Activated naive CD4-positive, alpha-beta T cell treated with anti-CD3 and anti-CD28 coated beads, Interleukin-2, amount 10 ng/mL, durations not matched to agents 7 days and 5 days (primary cell): ENCODE measurements around the gene TET2.
"Not testable (repeated sequence)": the region's sequence is repeated elsewhere in the genome, so short reads cannot be mapped to it uniquely, and the experiment has no call there.

ENCODE experiments used
- CTCF ChIA-PET: fragments of 350-600 bp; sonication (Branson Sonifier 250); formaldehyde crosslinking; loops from one replicate; lab custom pipeline; 2021; ENCODE audit warnings: antibody characterized with exemption; lab: Charles Lee
- DNase-seq: peaks from one replicate; pipeline ENCODE4 v3.0.0-alpha.2; 2020
- H3K27ac Mint-ChIP-seq: one replicate; pipeline ENCODE4 v1.8.0; 2021; ENCODE audit warnings: mild to moderate bottlenecking, moderate library complexity, mixed read lengths
- H3K27me3 Mint-ChIP-seq: one replicate; pipeline ENCODE4 v1.8.0; 2021; ENCODE audit warnings: mild to moderate bottlenecking, mixed read lengths
- H3K36me3 Mint-ChIP-seq: one replicate; pipeline ENCODE4 v1.8.0; 2021; ENCODE audit warnings: mixed read lengths
- H3K4me1 Mint-ChIP-seq: one replicate; pipeline ENCODE4 v1.8.0; 2021; ENCODE audit warnings: mixed read lengths
- H3K4me3 Mint-ChIP-seq: one replicate; pipeline ENCODE4 v1.8.0; 2021; ENCODE audit warnings: mild to moderate bottlenecking, moderate library complexity, mixed read lengths
- H3K9me3 Mint-ChIP-seq: one replicate; pipeline ENCODE4 v1.8.0; 2021; ENCODE audit warnings: mixed read lengths

TET2 gene

GRCh38 chr4:105283501-105283900 is 136.8 kb downstream of the TET2 start:
- H3K4me1 Mint-ChIP-seq = peaks cover 8% of the 10 kb centered on the region
- H3K27ac Mint-ChIP-seq = no peak overlapping the region
- no peak overlapping the region for H3K4me3 Mint-ChIP-seq
- CTCF ChIA-PET = interaction anchor here (0.7 kb wide), 1 partner anchor 21 kb away, joined by 3 read pairs; no protein-coding TSS in a partner anchor
- no peak for DNase-seq
- H3K9me3 Mint-ChIP-seq = peaks cover 11% of the 10 kb centered on the region
- no peaks in the 10 kb centered on the region for H3K27me3 Mint-ChIP-seq
- H3K36me3 Mint-ChIP-seq = peaks cover 4% of the 10 kb centered on the region

DNA sequence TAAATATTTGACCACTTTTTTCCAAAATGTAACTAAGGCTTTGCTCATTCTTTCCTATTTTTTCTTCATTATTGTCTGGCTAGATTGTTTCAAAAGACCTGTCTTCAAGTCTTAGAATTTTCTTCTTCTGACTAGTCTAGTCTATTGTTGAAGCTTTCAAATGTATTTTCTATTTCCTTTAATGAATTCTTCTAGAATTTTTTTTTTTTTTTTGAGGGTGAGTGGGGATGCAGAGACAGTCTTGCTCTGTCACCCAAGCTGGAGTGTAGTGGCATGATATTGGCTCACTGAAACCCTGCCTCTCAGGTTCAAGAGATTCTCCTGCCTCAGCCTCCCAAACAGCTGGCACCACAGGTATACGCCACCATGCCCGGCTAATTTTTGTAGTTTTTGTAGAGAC is 141.4 kb downstream of the TET2 start:
- no peak overlapping the region for H3K27ac Mint-ChIP-seq
- H3K4me3 Mint-ChIP-seq = no peak overlapping the region
- CTCF ChIA-PET = interaction anchor here (0.6 kb wide), 1 partner anchor 29 kb away, joined by 3 read pairs; no protein-coding TSS in a partner anchor
- no peaks in the 10 kb centered on the region for H3K27me3 Mint-ChIP-seq
- peaks cover 20% of the 10 kb centered on the region for H3K9me3 Mint-ChIP-seq
- H3K36me3 Mint-ChIP-seq = no peaks in the 10 kb centered on the region
- no peak for DNase-seq
- peaks cover 8% of the 10 kb centered on the region for H3K4me1 Mint-ChIP-seq

DNA sequence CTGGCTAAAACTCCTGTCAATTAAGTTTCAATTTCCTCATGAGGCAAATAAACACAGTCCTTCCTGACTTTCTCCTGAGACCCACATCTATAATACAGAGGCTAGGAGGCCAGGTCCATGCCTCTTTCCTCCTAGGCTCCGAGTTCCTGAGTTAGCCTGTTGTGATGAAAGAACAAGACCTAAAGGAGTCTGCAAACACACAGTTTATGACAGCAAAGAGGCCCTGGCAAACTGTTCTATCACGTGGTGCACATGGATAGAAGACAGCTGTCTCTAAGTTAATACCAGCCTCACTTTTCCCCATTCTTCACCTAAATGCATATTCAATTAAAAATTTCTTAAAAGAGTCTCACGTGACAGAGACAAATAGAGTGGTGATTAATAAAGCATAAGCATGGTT is 145.2 kb downstream of the TET2 start:
- Mint-ChIP-seq H3K9me3 (peaks cover 19% of the 10 kb centered on the region), H3K27me3 (no peaks in the 10 kb centered on the region)
- CTCF ChIA-PET = no interaction called here

DNA sequence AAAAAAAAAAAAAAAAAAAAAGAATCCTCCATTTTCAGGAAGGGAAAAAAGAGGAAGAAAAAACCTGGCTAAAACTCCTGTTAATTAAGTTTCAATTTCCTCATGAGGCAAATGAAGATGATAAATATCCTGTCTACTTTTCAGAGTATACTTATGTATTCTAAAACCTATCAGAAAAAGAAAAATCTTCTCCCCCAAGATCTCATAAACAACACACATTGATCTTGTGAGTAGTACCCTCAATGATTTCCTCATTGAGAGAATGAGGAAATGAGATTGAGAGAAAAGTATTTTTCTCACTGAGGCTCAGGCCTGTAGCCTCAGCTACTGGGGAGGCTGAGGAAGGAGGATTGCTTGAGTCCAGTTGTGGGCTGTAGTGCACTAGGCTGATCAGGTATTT is 146.7 kb downstream of the TET2 start:
- Mint-ChIP-seq H3K36me3 (no peaks in the 10 kb centered on the region), H3K27ac (no peak overlapping the region), H3K27me3 (no peaks in the 10 kb centered on the region), H3K9me3 (peaks cover 13% of the 10 kb centered on the region), H3K4me1 (no peaks in the 10 kb centered on the region), H3K4me3 (no peak overlapping the region)
- CTCF ChIA-PET = interaction anchor here (0.7 kb wide), 1 partner anchor 32 kb away, joined by 3 read pairs; no protein-coding TSS in a partner anchor
- no peak for DNase-seq

More for the DNA sequence above, 145.2 kb downstream of the TET2 start:
- no peak for DNase-seq
- Mint-ChIP-seq H3K27ac (no peak overlapping the region), H3K36me3 (no peaks in the 10 kb centered on the region), H3K4me3 (no peak overlapping the region), H3K4me1 (peaks cover 4% of the 10 kb centered on the region)

DNA sequence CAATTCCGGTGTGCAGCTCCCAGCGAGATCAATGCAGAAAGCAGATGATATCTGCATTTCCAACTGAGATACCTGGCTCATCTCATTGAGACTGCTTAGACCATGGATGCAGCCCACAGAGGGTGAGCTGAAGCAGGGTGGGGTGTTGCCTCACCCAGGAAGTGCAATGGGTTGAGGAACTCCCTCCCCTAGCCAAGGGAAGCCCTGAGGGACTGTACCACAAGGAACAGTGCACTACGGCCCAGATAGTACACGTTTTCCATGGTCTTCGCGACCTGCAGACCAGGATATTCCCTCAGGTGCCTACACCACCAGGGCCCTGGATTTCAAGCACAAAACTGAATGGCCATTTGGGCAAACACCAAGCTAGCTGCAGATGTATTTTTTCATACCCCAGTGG is 150.0 kb downstream of the TET2 start:
- Mint-ChIP-seq H3K27me3 (no peaks in the 10 kb centered on the region), H3K4me3 (no peak overlapping the region), H3K9me3 (peaks cover 8% of the 10 kb centered on the region), H3K36me3 (no peaks in the 10 kb centered on the region), H3K27ac (no peak overlapping the region), H3K4me1 (no peaks in the 10 kb centered on the region)
- DNase-seq = no peak
- CTCF ChIA-PET = no interaction called here

GRCh38 chr4:105299027-105299426 is 152.4 kb downstream of the TET2 start:
- H3K27ac Mint-ChIP-seq, H3K27me3 Mint-ChIP-seq, H3K4me1 Mint-ChIP-seq, H3K4me3 Mint-ChIP-seq, DNase-seq, CTCF ChIA-PET, H3K36me3 Mint-ChIP-seq: not testable (repeated sequence)
- peaks cover 11% of the 10 kb centered on the region for H3K9me3 Mint-ChIP-seq

- no peak for DNase-seq
- H3K27ac Mint-ChIP-seq = no peak overlapping the region
- H3K4me1 Mint-ChIP-seq = peaks cover 20% of the 10 kb centered on the region
- no peak overlapping the region for H3K4me3 Mint-ChIP-seq
- no peaks in the 10 kb centered on the region for H3K27me3 Mint-ChIP-seq
- H3K9me3 Mint-ChIP-seq = peaks cover 14% of the 10 kb centered on the region
- CTCF ChIA-PET = interaction anchor here (0.5 kb wide), 1 partner anchor 21 kb away, joined by 3 read pairs; no protein-coding TSS in a partner anchor
- H3K36me3 Mint-ChIP-seq = no peaks in the 10 kb centered on the region
Observed at GRCh38 chr4:105304085-105304484, 157.4 kb downstream of the TET2 start.

- H3K9me3 Mint-ChIP-seq = peaks cover 9% of the 10 kb centered on the region
- DNase-seq = no peak
Observed at GRCh38 chr4:105305019-105305836, 158.6 kb downstream of the TET2 start.

GRCh38 chr4:105306158-105306781 is 159.6 kb downstream of the TET2 start:
- CTCF ChIA-PET = interaction anchor here (1.1 kb wide), 1 partner anchor 43 kb away, joined by 3 read pairs; no protein-coding TSS in a partner anchor
- Mint-ChIP-seq H3K4me3 (no peak overlapping the region), H3K27me3 (no peaks in the 10 kb centered on the region), H3K36me3 (no peaks in the 10 kb centered on the region), H3K9me3 (peaks cover 12% of the 10 kb centered on the region), H3K27ac (peak overlapping the region; percentile 69), H3K4me1 (peaks cover 20% of the 10 kb centered on the region)
- peak; percentile 33 for DNase-seq

More at GRCh38 chr4:105305019-105305836, 158.6 kb downstream of the TET2 start:
- H3K27me3 Mint-ChIP-seq = no peaks in the 10 kb centered on the region
- no peak overlapping the region for H3K4me3 Mint-ChIP-seq
- H3K27ac Mint-ChIP-seq = no peak overlapping the region
- CTCF ChIA-PET = interaction anchor here (1.1 kb wide), 1 partner anchor 42 kb away, joined by 3 read pairs; no protein-coding TSS in a partner anchor
- peaks cover 20% of the 10 kb centered on the region for H3K4me1 Mint-ChIP-seq
- H3K36me3 Mint-ChIP-seq = no peaks in the 10 kb centered on the region

GRCh38 chr4:105306820-105307219 is 160.1 kb downstream of the TET2 start:
- peaks cover 20% of the 10 kb centered on the region for H3K4me1 Mint-ChIP-seq
- no peak overlapping the region for H3K4me3 Mint-ChIP-seq
- H3K27ac Mint-ChIP-seq = no peak overlapping the region
- DNase-seq = no peak
- H3K9me3 Mint-ChIP-seq = peaks cover 16% of the 10 kb centered on the region
- CTCF ChIA-PET = no interaction called here
- no peaks in the 10 kb centered on the region for H3K27me3 Mint-ChIP-seq
- H3K36me3 Mint-ChIP-seq = no peaks in the 10 kb centered on the region

DNA sequence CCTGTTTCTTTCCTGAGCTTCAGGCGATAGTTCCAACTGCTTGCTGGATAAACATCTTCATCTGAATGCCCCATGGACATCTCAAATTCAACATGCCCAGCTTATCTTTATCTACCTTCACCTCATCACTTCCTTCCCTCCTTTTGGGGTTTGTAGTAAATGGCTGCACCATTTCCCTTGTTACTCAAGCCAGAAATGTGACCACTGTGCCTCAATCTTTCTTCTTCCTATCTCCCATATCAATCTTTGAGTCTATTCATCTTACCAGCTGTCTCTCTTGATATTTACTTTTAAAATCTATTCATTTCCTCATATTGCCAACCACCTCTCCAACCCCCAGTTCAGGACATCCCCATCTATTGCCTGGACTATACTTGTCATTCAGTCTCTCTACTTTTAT is 171.8 kb downstream of the TET2 start:
- no peak overlapping the region for H3K4me3 Mint-ChIP-seq
- no peak overlapping the region for H3K27ac Mint-ChIP-seq
- DNase-seq = no peak
- peaks cover 9% of the 10 kb centered on the region for H3K9me3 Mint-ChIP-seq
- no peaks in the 10 kb centered on the region for H3K4me1 Mint-ChIP-seq
- H3K36me3 Mint-ChIP-seq = no peaks in the 10 kb centered on the region
- CTCF ChIA-PET = no interaction called here
- no peaks in the 10 kb centered on the region for H3K27me3 Mint-ChIP-seq

DNA sequence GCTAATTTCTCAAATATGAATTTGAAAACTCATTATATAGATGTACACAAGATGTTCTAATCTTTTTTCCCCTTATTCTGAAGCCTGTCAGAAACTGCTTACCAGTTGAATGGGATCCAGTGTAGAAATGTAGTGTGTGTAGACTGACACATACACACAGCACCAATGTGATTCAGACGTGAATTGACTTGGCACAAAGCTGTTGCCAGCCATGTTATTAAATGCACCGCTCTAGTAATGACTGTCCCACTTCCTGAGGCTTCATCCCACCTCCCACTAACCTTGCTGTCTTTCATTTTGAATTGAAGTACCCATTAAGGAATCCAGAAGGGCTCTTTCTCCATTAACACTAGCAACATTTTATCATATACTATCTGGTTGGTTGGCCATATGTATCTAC is 180.5 kb downstream of the TET2 start:
- H3K4me1 Mint-ChIP-seq = peaks cover 9% of the 10 kb centered on the region
- no peak for DNase-seq
- H3K27me3 Mint-ChIP-seq = no peaks in the 10 kb centered on the region
- no peaks in the 10 kb centered on the region for H3K36me3 Mint-ChIP-seq
- no peak overlapping the region for H3K4me3 Mint-ChIP-seq
- H3K27ac Mint-ChIP-seq = no peak overlapping the region
- CTCF ChIA-PET = interaction anchor here (1.4 kb wide), 1 partner anchor 145 kb away, joined by 3 read pairs; no protein-coding TSS in a partner anchor
- H3K9me3 Mint-ChIP-seq = no peaks in the 10 kb centered on the region

- CTCF ChIA-PET = interaction anchor here (1.4 kb wide), 1 partner anchor 144 kb away, joined by 3 read pairs; no protein-coding TSS in a partner anchor
- DNase-seq = no peak
Observed at GRCh38 chr4:105327956-105328355, 181.3 kb downstream of the TET2 start.

DNA sequence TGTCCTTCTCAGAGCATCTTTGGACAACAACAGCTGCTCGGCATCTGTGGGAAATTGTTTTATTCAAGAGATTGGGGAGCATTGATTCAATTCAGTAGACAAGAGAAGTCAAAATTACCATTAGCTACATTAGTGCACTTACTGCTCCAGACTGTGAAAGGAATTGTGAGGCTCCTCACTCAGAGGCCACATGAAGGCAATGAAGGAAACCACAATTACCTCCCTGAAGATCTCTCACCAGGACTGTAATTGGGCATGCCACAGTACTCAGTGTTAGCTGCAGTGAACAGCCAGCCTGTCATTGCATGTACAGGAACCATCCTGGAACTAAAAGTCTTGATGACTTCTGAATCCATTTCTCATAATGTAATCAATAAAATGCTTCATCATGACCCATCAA is 182.4 kb downstream of the TET2 start:
- no peaks in the 10 kb centered on the region for H3K36me3 Mint-ChIP-seq
- H3K27ac Mint-ChIP-seq = no peak overlapping the region
- H3K9me3 Mint-ChIP-seq = no peaks in the 10 kb centered on the region
- H3K4me1 Mint-ChIP-seq = peaks cover 9% of the 10 kb centered on the region
- H3K4me3 Mint-ChIP-seq = no peak overlapping the region
- CTCF ChIA-PET = no interaction called here
- H3K27me3 Mint-ChIP-seq = no peaks in the 10 kb centered on the region
- no peak for DNase-seq

More at GRCh38 chr4:105327956-105328355, 181.3 kb downstream of the TET2 start:
- Mint-ChIP-seq H3K9me3 (no peaks in the 10 kb centered on the region), H3K4me3 (no peak overlapping the region), H3K27me3 (no peaks in the 10 kb centered on the region), H3K4me1 (peaks cover 9% of the 10 kb centered on the region), H3K27ac (no peak overlapping the region), H3K36me3 (no peaks in the 10 kb centered on the region)
